Natural killer cell (primary cell): ENCODE measurements around the gene SIGLEC7. TPM values are rescaled to one million over a fixed set of nuclear protein-coding genes. Genes with fewer than 3 reads are reported as not detected.

Experiments used
- ATAC-seq, 3 donors: fragments of 150-1000 bp in 2 of 3; fragments of 200-7000 bp in 1 of 3; cut with Tn5 transposase; 1 replicate in 1 of 3; 2 replicates in 2 of 3; pipeline ENCODE4 v1.10.0; 2021; ENCODE audit warnings: mild to moderate bottlenecking in 2 of 3, moderate library complexity in 2 of 3
- DNase-seq, 2 donors: peaks; one replicate each; pipeline versions ENCODE4 v3.0.0 to v3.0.0-alpha.2; 2013 to 2021; ENCODE audit warnings: mixed read lengths in 1 of 2
- H3K27ac ChIP-seq: one replicate; pipeline ENCODE4 v1.5.1; 2013; ENCODE audit warnings: mild to moderate bottlenecking, low read length
- H3K27me3 ChIP-seq: one replicate; pipeline ENCODE4 v1.6.1; 2013; ENCODE audit warnings: low read length; ENCODE audit not compliant: control insufficient read depth, insufficient read depth
- H3K36me3 ChIP-seq: one replicate; pipeline ENCODE4 v1.6.1; 2013; ENCODE audit warnings: low read length; ENCODE audit not compliant: control insufficient read depth, insufficient read depth
- H3K4me1 ChIP-seq: one replicate; pipeline ENCODE4 v1.6.1; 2013; ENCODE audit warnings: low read length; ENCODE audit not compliant: control insufficient read depth, insufficient read depth
- H3K4me3 ChIP-seq: one replicate; pipeline ENCODE4 v1.5.1; 2013; ENCODE audit warnings: low read length
- H3K9me3 ChIP-seq: one replicate; pipeline ENCODE4 v1.6.1; 2013; ENCODE audit warnings: low read length; ENCODE audit not compliant: control insufficient read depth, insufficient read depth
- H3K27ac Mint-ChIP-seq, 2 donors: one replicate each; pipeline ENCODE4 v1.8.0; 2022; ENCODE audit warnings: mild to moderate bottlenecking in 2 of 2, mixed read lengths in 2 of 2, moderate library complexity in 1 of 2
- H3K27me3 Mint-ChIP-seq, 2 donors: one replicate each; pipeline ENCODE4 v1.8.0; 2022; ENCODE audit warnings: low read depth in 2 of 2, mixed read lengths in 2 of 2
- H3K36me3 Mint-ChIP-seq: one replicate; pipeline ENCODE4 v1.8.0; 2022; ENCODE audit warnings: mixed read lengths
- H3K4me1 Mint-ChIP-seq, 2 donors: one replicate each; pipeline ENCODE4 v1.8.0; 2022; ENCODE audit warnings: mixed read lengths in 2 of 2
- H3K4me3 Mint-ChIP-seq: one replicate; pipeline ENCODE4 v1.8.0; 2022; ENCODE audit warnings: mild to moderate bottlenecking, moderate library complexity, mixed read lengths
- H3K9me3 Mint-ChIP-seq, 2 donors: one replicate each; pipeline ENCODE4 v1.8.0; 2022; ENCODE audit warnings: mixed read lengths in 2 of 2
- WGBS: methylation state at CpG from one replicate; pipeline ENCODE4 v1.1.7; 2013; ENCODE audit warnings: missing lambda C conversion rate; ENCODE audit not compliant: insufficient coverage; 5-methylcytosine and 5-hydroxymethylcytosine counted together
- intact Hi-C: fragments of 100-400 bp; cut with micrococcal nuclease; formaldehyde crosslinking; loops from one replicate; pipeline ENCODE4 v1.14.2; 2022
- total RNA-seq, 4 donors: library from RNA; stranded (reverse); fragments of 120-200 nt in 1 of 4; gene quantifications; one replicate each; pipeline versions ENCODE4 v1.2.3 to v1.2.4, GENCODE V29; 2013 to 2022
- TF ChIP-seq, protein P1 (sequence below): fragments of 200-600 bp; IDR thresholded peaks from one replicate; pipeline ENCODE4 v1.8.0; 2022; ENCODE audit warnings: antibody characterized with exemption

SIGLEC7 gene
- total RNA-seq, 3 donors from 2014 or later (not counting 1 experiment from before 2014, with no cell fraction given), result 48.6 to 56.0 (median 49.5) TPM

GRCh38 chr19:51121257-51121656, 20.8 kb upstream of the SIGLEC7 start:
- Mint-ChIP-seq H3K4me3 (peak overlapping the region; percentile 38), H3K27ac (peak overlapping the region; percentile 60 to 96), H3K9me3 (no peaks in the 10 kb centered on the region), H3K36me3 (no peaks in the 10 kb centered on the region), H3K4me1 (peaks cover 72 to 84% of the 10 kb centered on the region in 2 donors), H3K27me3 (no peaks in the 10 kb centered on the region)
- no peak overlapping the region for H3K4me3 ChIP-seq
- TF ChIP-seq, protein P1, sequence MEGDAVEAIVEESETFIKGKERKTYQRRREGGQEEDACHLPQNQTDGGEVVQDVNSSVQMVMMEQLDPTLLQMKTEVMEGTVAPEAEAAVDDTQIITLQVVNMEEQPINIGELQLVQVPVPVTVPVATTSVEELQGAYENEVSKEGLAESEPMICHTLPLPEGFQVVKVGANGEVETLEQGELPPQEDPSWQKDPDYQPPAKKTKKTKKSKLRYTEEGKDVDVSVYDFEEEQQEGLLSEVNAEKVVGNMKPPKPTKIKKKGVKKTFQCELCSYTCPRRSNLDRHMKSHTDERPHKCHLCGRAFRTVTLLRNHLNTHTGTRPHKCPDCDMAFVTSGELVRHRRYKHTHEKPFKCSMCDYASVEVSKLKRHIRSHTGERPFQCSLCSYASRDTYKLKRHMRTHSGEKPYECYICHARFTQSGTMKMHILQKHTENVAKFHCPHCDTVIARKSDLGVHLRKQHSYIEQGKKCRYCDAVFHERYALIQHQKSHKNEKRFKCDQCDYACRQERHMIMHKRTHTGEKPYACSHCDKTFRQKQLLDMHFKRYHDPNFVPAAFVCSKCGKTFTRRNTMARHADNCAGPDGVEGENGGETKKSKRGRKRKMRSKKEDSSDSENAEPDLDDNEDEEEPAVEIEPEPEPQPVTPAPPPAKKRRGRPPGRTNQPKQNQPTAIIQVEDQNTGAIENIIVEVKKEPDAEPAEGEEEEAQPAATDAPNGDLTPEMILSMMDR, result no peak
- ATAC-seq (no peak), DNase-seq (no peak)
- 90% methylated on average over 8 of the region's 8 CpGs for WGBS
- H3K36me3 ChIP-seq, result no peaks in the 10 kb centered on the region
- intact Hi-C loops, result loop anchor here (5.0 kb wide), 1 partner anchor 46 kb away; no protein-coding TSS in a partner anchor
- H3K27me3 ChIP-seq, result no peaks in the 10 kb centered on the region
- H3K9me3 ChIP-seq, result no peaks in the 10 kb centered on the region
- H3K4me1 ChIP-seq, result peaks cover 82% of the 10 kb centered on the region
- no peak overlapping the region for H3K27ac ChIP-seq

DNA sequence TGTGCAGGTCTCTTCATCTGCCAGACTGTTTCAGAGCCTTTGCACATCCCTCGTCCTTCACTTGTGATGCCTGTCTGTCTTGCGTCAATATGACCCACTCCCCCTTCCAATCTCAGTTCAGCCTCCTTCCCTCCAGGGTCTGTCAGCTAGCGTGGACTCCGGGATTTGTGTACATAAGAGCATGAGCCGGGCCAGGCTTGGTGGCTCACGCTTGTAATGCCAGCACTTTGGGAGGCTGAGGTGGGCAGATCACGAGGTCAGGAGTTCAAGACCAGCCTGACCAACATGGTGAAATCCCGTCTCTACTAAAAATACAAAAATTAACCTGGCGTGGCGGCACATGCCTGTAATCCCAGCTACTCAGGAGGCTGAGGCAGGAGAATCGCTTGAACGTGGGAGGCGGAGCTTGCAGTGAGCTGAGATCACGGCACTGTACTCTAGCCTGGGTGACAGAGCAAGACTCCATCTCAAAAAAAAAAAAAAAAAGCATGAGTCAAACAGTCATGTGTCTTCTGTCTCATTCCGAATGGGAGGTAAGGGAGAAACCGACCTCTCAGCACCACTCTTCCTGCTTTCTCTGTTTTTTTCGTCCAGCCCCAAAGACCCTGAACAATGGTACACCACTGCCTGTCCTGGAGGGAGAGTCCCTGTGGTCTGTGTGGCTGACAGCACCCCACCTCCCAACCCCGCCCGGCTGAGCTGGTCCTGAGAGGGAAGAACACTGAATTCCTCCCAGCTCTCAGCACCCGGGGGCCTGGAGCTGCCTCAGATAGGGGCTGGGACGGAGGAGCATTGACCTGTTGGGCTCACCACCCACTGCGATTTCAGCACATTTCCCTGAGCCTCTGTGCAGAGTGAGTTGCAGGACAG, 19.8 kb upstream of the SIGLEC7 start:
- Histone ChIP-seq H3K4me1 (peaks cover 82% of the 10 kb centered on the region), H3K27me3 (no peaks in the 10 kb centered on the region), H3K36me3 (no peaks in the 10 kb centered on the region), H3K9me3 (no peaks in the 10 kb centered on the region), H3K4me3 (peak overlapping the region; percentile 5), H3K27ac (peak overlapping the region; percentile 91)
- H3K4me3 Mint-ChIP-seq, result peak overlapping the region; percentile 87
- intact Hi-C loops, result loop anchor here (5.0 kb wide), 1 partner anchor 45 kb away; no protein-coding TSS in a partner anchor
- TF ChIP-seq, protein P1, result no peak
- H3K36me3 Mint-ChIP-seq, result no peaks in the 10 kb centered on the region
- H3K27ac Mint-ChIP-seq, result peak overlapping the region; percentile 94 to 96
- no peaks in the 10 kb centered on the region for H3K27me3 Mint-ChIP-seq
- H3K4me1 Mint-ChIP-seq, result peaks cover 71 to 84% of the 10 kb centered on the region in 2 donors
- DNase-seq (peak in 1 of 2 donors; percentile 28), ATAC-seq (peak; percentile 24 to 64 (median 35))
- 66% methylated on average over 22 of the region's 22 CpGs for WGBS
- H3K9me3 Mint-ChIP-seq, result no peaks in the 10 kb centered on the region

- Histone ChIP-seq H3K27ac (peak overlapping the region; percentile 91), H3K9me3 (no peaks in the 10 kb centered on the region), H3K4me1 (peaks cover 93% of the 10 kb centered on the region), H3K27me3 (no peaks in the 10 kb centered on the region), H3K4me3 (peak overlapping the region; percentile 19), H3K36me3 (no peaks in the 10 kb centered on the region)
- no peaks in the 10 kb centered on the region for H3K27me3 Mint-ChIP-seq
- H3K4me3 Mint-ChIP-seq, result peak overlapping the region; percentile 87
- H3K9me3 Mint-ChIP-seq, result no peaks in the 10 kb centered on the region
- H3K27ac Mint-ChIP-seq, result peak overlapping the region; percentile 94 to 96
- ATAC-seq, result peak; percentile 58 to 88 (median 85)
- 10% methylated on average over 5 of the region's 6 CpGs for WGBS
- no peaks in the 10 kb centered on the region for H3K36me3 Mint-ChIP-seq
- TF ChIP-seq, protein P1, result no peak
- intact Hi-C loops, result loop anchor here (5.0 kb wide), 1 partner anchor 44 kb away; no protein-coding TSS in a partner anchor
- peak; percentile 61 to 78 for DNase-seq
- peaks cover 77 to 90% of the 10 kb centered on the region in 2 donors for H3K4me1 Mint-ChIP-seq
Measured at GRCh38 chr19:51123381-51123800, 18.7 kb upstream of the SIGLEC7 start.
